Effector memory CD4-positive, alpha-beta T cell (primary cell): ENCODE results near the gene MYH8.

ENCODE experiments used
- DNase-seq, 3 donors: peaks; one replicate each; pipeline ENCODE4 v3.0.0-alpha.2; 2020
- H3K27ac ChIP-seq: 2 replicates; pipeline ENCODE4 v1.7.0; 2013; ENCODE audit warnings: mild to moderate bottlenecking, low read length, moderate library complexity; ENCODE audit not compliant: insufficient read depth, poor library complexity, severe bottlenecking
- H3K27me3 ChIP-seq: replicated peaks from 2 replicates; pipeline ENCODE4 v1.7.0; 2013; ENCODE audit warnings: mild to moderate bottlenecking, low read length; ENCODE audit not compliant: insufficient read depth, control insufficient read depth, poor library complexity, severe bottlenecking
- H3K36me3 ChIP-seq: 2 replicates; pipeline ENCODE4 v1.7.0; 2013; ENCODE audit warnings: mild to moderate bottlenecking, low read length, moderate library complexity; ENCODE audit not compliant: control insufficient read depth, insufficient read depth
- H3K4me1 ChIP-seq: 2 replicates; pipeline ENCODE4 v1.7.0; 2013; ENCODE audit warnings: low read length, mild to moderate bottlenecking; ENCODE audit not compliant: control insufficient read depth, insufficient read depth, poor library complexity, severe bottlenecking
- H3K4me3 ChIP-seq: 2 replicates; pipeline ENCODE4 v1.7.0; 2013; ENCODE audit warnings: low read length, low read depth, mild to moderate bottlenecking; ENCODE audit not compliant: insufficient read depth, poor library complexity, severe bottlenecking
- H3K9me3 ChIP-seq: 2 replicates; pipeline ENCODE4 v1.7.0; 2013; ENCODE audit warnings: mild to moderate bottlenecking, low read length, moderate library complexity; ENCODE audit not compliant: control insufficient read depth

Gene MYH8

DNA sequence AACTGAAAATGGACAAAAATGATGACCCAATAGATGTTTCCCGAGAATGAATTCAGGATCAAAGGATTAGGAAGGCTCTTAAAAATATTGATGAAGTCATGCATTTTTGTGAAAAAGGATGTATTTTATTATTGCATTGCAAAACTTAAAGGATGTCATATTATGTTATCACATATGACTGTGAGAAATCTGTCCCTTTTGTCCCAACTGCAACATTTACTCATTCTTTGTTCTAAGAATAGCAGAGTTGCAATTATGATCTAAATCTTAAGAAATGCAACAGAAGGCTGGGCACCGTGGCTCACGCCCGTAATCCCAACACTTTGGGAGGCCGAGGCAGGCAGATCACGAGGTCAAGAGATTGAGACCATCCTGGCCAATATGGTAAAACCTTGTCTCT is 35.9 kb downstream of the MYH8 start:
- no peak overlapping the region for H3K27ac ChIP-seq
- DNase-seq: no peak
- no peak overlapping the region for H3K4me3 ChIP-seq
- no peaks in the 10 kb centered on the region for H3K27me3 ChIP-seq
- no peaks in the 10 kb centered on the region for H3K4me1 ChIP-seq
- no peaks in the 10 kb centered on the region for H3K36me3 ChIP-seq
- no peaks in the 10 kb centered on the region for H3K9me3 ChIP-seq

DNA sequence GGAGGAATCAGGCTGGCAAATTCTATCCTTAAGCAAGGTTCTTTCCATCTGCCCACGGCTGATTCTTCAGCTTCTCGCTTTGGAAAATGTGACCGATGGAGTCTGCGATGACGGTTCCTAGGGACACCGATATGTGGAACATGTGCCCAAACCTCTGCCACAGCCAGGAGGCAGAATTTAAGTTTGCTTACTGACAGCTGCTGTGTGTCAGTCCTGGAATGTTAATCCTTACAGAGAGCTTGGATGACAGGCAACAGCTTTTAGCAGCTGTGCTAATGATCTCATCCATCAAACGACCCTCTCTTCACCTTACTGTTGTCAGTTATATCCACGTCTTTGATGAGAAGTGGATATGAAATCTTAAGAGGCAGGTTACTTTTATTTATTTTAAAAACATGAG is 37.6 kb downstream of the MYH8 start:
- Histone ChIP-seq H3K27me3 (no peaks in the 10 kb centered on the region), H3K9me3 (no peaks in the 10 kb centered on the region), H3K36me3 (no peaks in the 10 kb centered on the region), H3K4me3 (no peak overlapping the region), H3K27ac (no peak overlapping the region), H3K4me1 (no peaks in the 10 kb centered on the region)
- no peak for DNase-seq

DNA sequence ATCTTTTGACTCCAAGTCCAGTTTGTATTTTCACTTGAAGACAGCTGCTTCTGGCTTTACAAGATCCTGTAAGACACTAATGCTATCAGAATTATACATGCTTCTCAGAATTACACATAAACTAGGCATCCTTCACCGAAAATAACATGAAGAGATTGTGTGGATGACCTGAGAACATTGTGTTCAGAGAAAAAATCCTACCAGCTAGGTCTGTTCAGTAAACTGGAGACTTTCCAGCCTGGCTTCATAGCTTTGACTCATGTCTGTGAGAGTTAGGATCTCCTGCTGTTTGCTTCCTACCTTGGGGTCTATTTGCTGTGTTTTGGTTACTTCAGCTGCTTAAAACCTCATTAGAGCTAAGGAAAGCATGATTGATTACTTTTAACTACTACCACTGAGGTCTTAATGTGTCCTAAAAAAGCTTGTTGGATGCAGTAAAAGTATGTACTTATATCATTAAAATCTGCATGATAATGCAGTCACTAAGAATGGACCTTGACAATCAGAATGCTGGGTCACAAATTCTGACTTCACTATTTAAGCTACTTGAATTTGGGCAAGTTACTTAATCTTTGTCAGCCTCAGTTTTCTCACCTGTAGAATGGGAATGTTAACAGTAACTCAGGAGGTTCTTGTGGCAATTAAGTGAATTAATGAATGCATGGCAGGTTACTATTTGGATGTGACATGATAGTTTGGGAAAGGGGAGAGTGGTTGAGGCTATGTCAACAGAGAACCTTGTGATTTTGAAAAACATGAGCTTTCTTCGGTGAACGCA is 40.9 kb downstream of the MYH8 start:
- no peak overlapping the region for H3K4me3 ChIP-seq
- H3K27me3 ChIP-seq: no peaks in the 10 kb centered on the region
- H3K9me3 ChIP-seq: no peaks in the 10 kb centered on the region
- DNase-seq: no peak
- H3K4me1 ChIP-seq: no peaks in the 10 kb centered on the region
- H3K27ac ChIP-seq: no peak overlapping the region
- no peaks in the 10 kb centered on the region for H3K36me3 ChIP-seq

DNA sequence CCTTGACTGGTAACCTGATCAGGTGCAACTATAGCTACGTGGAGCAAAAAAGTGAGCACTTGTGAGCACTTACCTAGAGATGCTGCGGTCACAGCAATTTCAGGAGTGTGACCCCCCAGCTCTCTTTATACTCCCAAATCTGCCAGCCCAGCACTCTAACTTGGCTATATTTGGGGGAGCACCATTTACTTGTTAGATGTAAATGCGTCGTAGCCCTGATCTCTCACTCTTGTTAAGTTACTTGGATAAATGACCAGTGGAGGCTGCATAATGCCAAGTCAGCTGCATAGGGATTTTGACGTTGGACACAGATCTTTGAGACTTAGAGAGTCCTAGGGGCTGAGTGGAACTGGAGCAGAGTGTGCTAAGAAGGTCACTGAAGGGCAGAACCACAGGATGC is 48.8 kb downstream of the MYH8 start, which contains the start of gene MYH13:
TSS of gene MYH13 (minus strand) at position 101 of the 400 bp plus-strand sequence. CDS start 8,476 bp downstream, outside the sequence.
- no peak within 1 kb of the TSS for H3K4me3 ChIP-seq
- no peaks in the 10 kb centered on the region for H3K9me3 ChIP-seq
- no peak for DNase-seq
- no peaks in the 10 kb centered on the region for H3K27me3 ChIP-seq
- H3K27ac ChIP-seq: no peak within 1 kb of the TSS
- no peaks in the 10 kb centered on the region for H3K36me3 ChIP-seq
- H3K4me1 ChIP-seq: no peaks in the 10 kb centered on the region

DNA sequence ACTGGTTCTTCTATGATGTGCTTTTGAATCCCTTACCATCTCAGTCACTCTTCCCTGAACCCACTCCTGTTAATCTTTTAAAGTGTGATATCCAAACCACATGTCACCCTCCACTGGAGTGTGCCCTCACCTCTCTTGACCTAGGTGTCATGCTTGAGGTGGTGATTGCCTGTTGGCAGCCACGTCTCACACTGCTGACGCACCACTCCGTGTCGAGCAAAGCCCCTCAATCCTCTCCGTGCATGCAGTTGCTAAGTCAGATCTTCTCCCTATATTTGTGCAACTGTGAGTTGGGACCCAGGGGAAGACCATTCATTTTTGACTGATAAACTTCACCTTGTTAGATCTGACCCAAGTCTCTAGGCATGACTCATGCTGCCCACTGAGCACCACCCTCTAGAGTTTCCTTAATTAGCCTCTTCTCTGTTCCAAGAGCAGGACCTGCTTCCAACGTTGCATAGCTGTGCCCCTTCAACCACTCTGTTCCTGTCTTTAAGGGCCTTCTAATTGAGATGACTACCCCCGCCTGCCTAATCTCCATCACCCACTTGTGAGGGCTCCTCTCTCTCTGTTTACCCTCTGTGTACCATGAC is 51.6 kb downstream of the MYH8 start:
- DNase-seq: no peak
- H3K4me1 ChIP-seq: no peaks in the 10 kb centered on the region
- H3K36me3 ChIP-seq: no peaks in the 10 kb centered on the region
- no peaks in the 10 kb centered on the region for H3K27me3 ChIP-seq
- H3K27ac ChIP-seq: no peak overlapping the region
- H3K9me3 ChIP-seq: no peaks in the 10 kb centered on the region
- H3K4me3 ChIP-seq: no peak overlapping the region

DNA sequence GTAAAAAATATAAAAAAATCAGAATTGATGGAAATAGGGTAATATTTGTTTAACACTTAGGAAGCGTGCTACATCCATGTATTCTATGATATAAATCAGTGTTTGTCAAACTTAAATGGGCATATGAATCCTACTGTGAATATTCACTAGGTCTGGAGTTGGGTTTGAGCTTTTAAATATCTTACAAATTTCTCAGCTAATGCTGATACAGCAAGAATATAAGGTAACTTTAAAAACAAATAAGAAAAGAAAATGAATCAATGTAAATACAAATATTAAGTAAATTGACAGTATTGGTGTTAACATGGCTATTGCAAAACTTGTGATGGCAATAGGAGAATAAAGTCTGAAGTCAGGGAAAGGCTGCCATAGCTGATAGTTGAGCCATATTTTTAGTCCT is 52.5 kb downstream of the MYH8 start:
- Histone ChIP-seq H3K4me3 (no peak overlapping the region), H3K36me3 (no peaks in the 10 kb centered on the region), H3K4me1 (no peaks in the 10 kb centered on the region), H3K27ac (no peak overlapping the region), H3K27me3 (no peaks in the 10 kb centered on the region), H3K9me3 (no peaks in the 10 kb centered on the region)
- DNase-seq: no peak

DNA sequence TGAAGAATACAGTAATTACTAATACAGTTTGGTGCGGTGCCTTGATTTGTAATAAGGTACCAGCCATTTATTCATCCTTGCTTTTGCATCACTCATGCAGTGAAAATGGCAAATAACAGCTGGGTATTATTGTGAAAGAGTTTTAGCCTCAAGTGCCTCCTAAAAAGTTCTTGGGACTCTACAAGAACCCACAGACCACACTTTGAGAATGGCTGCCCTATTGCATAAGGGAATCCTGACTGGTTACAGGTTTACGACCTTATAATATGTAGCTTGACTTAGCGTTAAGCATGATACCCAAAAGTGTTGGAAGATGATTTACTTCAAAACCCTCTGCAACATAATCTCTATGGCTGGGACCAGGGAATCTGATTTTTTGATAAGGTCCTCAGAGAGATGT is 53.2 kb downstream of the MYH8 start:
- no peaks in the 10 kb centered on the region for H3K4me1 ChIP-seq
- no peaks in the 10 kb centered on the region for H3K27me3 ChIP-seq
- no peaks in the 10 kb centered on the region for H3K9me3 ChIP-seq
- H3K4me3 ChIP-seq: no peak overlapping the region
- H3K27ac ChIP-seq: no peak overlapping the region
- DNase-seq: no peak
- H3K36me3 ChIP-seq: no peaks in the 10 kb centered on the region

DNA sequence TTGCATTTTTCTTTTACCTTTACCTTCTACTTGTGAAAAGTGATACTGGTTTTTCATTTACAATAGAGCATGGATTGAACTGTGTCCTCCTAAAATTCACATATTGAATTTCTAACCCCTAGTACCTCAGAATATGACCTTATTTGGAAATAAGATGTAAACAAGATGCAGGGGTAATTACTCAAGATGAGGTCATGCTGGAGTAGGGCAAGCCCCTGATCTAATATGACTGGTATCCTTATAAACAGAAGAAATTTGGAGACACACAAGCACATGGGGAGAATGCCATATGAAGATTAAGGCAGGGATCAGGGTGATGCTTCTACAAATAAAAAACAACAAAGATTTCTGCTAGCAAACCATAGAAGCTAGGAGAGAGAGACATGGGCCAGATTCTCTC is 61.2 kb downstream of the MYH8 start:
- H3K27me3 ChIP-seq: no peaks in the 10 kb centered on the region
- no peaks in the 10 kb centered on the region for H3K9me3 ChIP-seq
- no peak overlapping the region for H3K27ac ChIP-seq
- DNase-seq: no peak
- H3K4me1 ChIP-seq: no peaks in the 10 kb centered on the region
- H3K36me3 ChIP-seq: no peaks in the 10 kb centered on the region
- H3K4me3 ChIP-seq: no peak overlapping the region

DNA sequence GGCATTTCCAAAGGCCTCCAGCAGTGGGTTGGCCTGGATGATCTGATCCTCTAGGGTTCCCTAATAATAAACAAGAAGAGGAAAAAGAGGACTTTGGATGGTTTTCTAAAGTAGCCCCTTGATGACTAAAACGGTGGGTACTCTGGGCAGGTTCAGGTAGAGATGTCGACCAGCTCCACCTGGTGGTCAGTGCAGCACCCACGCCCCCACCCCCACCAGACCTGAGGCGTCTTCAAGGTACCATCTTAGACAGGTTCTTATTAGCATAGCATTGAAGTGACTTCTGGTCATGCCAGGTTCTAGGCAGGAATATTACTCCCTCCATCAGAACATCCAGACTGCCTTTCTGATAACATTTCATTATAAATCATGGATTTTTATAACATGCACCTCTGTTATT is 64.0 kb downstream of the MYH8 start:
- Histone ChIP-seq H3K9me3 (no peaks in the 10 kb centered on the region), H3K36me3 (no peaks in the 10 kb centered on the region), H3K4me3 (no peak overlapping the region), H3K4me1 (no peaks in the 10 kb centered on the region), H3K27me3 (no peaks in the 10 kb centered on the region), H3K27ac (no peak overlapping the region)
- no peak for DNase-seq

DNA sequence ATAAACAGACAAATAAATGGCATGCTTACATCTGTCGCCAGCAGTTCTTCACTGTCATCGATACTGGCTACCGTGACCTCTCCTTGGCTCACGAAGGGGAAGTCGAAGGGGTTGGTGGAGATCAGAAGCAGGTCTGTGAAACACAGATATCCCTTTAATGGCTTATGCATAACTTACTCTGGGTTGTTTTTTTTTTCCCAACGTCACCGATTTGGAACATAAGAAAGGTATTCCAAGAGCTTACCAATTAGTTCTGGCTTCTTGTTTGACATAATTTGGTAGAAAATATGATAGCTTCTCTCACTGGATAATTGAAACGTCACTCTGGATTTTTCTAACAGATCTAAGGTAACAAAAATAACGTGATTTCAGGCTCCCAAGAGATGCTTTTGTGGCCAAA is 67.1 kb downstream of the MYH8 start:
- no peaks in the 10 kb centered on the region for H3K9me3 ChIP-seq
- H3K4me1 ChIP-seq: no peaks in the 10 kb centered on the region
- H3K36me3 ChIP-seq: no peaks in the 10 kb centered on the region
- no peak overlapping the region for H3K27ac ChIP-seq
- H3K4me3 ChIP-seq: no peak overlapping the region
- H3K27me3 ChIP-seq: no peaks in the 10 kb centered on the region
- no peak for DNase-seq
